NCI-H526 treated with DMSO at 0.1 percent for 48 hours (cell line): ENCODE results near the gene TSPAN6.

Experiments used
- DNase-seq: peaks from one replicate; lab custom pipeline; 2025; lab: John Stamatoyannopoulos, UW

Gene TSPAN6

DNA sequence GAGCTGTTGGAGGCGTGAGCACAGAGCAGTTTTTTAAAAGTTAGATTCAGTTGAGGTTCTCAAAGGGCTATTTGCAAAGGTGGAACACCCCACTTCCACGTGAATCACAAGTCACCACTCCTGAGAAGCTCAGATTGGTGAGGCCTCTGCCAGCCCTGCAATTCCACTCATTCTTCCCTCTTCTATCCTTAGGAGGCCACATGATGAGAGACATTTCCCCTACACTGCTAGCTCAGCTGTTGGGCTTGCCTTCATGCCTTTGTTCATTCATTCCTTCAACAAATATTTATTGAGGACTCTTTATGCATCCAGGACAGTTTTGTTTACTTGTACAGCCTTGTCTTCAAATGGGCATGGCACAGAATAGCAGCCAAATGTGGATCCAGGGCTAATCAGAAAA, 11.1 kb upstream of the TSPAN6 start:
- DNase-seq, result no peak

DNA sequence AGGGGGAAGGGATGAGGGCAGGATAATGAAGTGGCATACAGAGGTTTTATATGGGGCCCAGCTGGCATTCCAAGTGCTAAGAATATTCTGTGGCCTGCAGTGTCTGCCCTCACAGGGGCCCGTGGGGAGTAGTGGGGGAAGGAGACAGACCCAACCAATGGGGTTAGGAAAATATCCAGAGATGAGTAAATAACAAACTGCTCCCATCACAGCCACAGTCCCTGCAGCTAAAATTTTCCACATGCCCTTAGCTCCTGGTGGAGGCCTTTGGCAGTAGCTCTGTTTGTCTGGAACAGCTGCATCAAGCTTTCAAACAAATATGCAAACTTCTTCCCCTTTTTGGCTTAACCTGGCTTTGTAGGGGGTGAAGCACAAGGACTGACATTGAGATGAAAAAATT, 10.5 kb upstream of the TSPAN6 start:
- DNase-seq, result no peak

DNA sequence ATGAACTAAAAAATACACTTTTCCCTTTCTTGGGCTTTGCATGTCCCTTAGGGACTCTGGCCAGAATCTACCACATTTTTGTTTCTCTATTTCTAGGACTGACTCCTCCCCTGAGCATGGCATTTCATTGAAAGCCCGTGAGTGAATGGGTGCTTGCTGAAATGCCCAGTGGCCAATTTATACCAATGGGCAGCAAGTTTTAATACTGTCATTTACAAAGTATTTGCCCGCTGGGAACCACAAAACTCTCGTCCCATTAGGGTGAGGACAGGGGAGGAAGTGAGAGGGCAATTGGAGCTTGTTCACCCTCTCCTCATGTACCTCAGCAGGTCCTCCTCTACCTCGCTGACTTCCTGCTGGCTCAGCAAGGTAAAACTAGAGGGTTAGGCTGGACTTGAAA, 8.5 kb upstream of the TSPAN6 start:
- no peak for DNase-seq

DNA sequence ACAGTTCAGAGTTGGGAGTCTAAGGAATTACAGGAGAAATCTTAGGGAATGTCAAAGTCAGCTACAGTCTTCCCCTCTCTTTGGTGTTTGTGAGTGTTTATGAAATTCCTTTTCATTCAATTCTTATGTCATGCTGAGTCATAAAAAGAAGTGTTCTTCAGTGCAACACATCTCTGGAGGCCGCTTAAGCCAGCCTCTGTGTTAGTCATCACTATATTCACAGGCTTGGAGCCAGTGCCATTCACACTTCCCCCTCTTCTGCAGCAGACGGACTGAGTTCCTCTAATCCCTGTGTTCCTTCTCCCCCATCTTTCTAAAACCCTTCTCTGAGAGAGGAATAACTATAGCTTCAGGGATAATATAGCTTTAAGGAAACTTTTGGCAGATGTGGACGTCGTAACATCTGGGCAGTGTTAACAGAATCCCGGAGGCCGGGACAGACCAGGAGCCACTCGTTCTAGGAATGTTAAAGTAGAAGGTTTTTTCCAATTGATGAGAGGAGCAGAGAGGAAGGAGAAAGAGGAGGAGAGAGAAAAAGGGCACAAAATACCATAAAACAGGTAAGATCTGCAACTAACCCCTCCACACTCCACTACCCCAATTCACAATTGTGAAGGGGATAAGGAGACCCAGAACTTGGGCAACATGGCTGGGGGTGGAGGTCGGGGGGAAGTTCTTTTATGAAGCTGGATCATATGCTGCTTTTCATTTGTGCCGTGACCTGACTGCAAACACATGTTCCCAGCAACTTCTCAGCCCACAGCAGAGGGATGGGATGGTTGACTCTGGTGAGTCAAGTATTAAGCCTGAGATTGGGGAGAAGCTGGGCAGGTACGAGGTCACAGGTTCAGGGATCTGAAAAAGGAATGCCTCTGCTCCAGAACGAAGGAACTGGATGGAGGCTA, 7.6 kb upstream of the TSPAN6 start, which contains the start of gene SRPX2:
SRPX2 (plus strand) TSS at position 244 of the 905 bp plus-strand sequence. CDS start 2,124 bp downstream, outside the sequence.
- no peak for DNase-seq

DNA sequence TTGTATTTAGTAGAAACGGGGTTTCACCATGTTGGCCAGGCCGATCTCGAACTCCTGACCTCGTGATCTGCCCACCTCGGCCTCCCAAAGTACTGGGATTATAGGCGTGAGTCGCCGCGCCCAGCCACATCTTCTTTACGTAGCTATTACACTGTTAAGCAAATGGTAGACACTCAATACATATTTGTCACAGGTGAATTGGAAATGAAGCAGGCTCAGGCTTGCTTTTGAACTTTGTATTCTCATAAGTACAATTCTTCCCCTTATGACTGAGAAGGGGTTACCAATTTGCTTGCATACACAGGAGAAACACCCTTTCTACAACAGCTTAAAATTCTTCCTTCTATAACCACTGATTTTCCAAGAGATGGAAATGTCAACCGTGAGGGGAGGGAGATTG, 6.6 kb upstream of the TSPAN6 start:
- no peak for DNase-seq

DNA sequence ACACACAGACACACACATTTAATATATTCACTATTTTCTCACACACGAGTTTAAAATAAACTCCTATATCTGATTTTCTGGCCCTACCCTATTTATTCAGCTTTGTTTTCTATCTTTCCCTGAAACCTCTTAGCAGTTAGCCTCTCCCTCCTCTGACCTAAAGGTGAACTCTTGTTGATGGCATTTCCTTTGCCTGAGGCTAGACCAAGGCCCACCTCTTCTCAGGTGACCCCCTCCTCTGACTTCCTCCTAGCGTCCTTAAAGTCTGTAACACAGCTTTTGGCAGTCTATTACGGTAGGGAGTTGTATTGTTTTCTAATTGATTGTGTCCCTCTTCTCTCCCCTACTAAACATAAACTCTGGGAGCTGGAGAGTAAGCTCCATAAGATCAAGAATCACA, 5.7 kb upstream of the TSPAN6 start:
- DNase-seq, result no peak

DNA sequence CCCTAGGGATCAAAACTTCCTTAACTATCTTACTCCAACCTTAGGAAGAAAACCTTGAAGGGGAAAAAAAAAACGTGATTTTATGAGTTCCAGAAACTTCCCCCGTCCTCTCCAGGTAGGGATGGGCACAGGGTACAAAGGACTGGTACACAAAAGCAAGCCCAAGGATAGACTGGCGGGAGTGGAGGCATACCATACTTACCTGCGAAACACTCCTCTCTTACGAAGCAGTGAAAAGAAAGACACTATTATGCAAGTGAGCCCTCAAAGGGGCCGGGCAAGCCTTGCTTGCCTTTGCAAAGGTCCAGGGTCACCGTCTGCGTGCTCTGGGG, 651 bp downstream of the TSPAN6 start:
- DNase-seq, result no peak

DNA sequence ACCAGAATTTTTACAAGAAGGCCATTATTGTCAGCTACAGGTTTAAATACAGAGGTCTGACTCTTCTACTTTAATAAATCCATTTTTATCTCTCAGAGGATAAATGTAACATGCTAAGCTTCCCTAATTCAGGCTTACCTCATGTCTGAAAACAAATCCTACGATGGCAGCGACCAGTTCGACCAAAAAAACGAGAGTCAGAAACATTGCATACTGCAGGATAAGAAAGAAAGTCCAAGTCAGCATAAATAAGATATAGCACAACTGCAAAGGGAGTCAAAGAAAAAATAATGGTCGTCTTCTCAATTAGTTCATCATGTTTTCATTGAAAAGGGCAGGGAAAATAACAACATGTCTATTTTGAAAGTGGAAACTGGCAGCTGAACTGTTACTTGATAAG, 1.6 kb downstream of the TSPAN6 start:
- no peak for DNase-seq

DNA sequence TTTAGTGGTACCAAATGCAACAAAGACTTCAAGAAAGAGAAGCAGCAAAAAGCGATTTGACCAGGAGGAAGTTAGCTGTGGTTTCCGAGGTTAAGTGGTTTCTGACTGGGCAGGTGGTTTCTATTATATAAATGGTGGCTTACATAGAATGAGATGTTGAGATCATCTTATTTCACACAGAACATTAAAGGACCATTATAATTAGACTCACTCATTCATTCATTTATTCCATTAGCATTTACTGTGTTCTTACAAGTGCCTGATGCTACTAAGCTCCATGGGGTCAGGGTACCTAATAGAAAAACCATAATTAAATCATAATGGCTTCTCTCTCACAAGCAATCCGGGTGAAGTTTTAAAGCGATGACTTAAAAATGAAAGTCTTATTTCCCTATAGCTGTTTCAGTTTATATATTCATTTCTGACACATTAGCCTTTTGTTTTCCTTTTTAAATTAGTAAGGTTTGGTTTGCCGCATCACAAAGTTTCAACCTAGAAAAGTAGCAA, 10.6 kb downstream of the TSPAN6 start:
- no peak for DNase-seq

DNA sequence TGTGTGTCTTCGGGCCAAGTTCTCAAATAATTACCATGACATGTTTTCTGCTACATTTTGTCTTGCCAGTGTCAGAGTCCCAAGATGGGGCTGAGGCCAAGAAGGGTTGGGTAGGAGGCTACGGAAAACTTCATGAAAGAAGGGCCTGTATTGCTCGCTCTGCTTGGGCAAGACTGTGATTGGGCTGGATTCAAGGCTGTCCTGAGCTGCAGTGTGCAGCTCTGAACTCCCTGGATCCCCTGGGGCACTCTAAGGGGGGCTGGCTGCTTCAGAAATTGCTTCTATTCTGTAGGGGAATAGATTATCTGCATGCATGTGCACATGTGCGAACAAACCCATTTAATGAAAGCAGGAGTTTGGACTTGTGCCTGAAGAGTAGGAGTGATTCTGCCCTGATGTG, 13.6 kb downstream of the TSPAN6 start:
- no peak for DNase-seq

DNA sequence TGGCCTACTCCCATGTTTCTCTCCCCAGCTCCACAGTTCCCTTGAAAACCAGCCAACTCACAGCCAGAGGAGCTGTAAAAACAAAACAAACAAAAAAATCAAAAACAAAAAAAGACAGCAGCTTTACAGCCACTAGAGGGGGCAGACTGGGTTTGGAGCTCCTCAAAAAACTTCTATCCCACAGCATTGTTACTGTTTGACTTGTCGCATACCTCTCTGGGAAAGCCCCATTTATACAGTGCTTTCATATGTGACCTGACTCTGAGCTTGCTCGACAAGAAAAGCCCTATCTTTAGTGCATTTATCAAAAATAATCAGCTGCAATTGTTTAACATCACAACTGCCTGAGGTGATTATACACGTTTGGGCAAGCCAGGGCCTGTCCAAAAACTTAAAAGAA, 21.6 kb downstream of the TSPAN6 start:
- no peak for DNase-seq

DNA sequence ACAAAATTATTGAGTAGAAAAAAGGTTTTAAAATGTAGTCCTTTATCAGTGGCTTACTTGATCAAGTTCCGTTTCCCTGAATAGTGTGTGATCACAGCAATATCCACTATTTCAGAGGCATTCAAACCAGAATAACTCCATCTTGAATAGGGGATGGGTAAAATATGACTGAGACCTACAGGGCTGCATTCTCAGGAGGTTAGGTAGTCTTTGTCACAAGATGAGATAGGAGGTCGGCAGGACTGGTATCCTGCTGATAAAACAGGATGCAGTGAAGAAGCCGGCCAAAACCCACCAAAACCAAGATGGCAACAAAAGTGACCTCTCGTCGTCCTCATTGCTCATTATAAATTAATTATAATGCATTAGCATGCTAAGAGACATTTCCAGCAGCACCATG, 24.7 kb downstream of the TSPAN6 start:
- no peak for DNase-seq

DNA sequence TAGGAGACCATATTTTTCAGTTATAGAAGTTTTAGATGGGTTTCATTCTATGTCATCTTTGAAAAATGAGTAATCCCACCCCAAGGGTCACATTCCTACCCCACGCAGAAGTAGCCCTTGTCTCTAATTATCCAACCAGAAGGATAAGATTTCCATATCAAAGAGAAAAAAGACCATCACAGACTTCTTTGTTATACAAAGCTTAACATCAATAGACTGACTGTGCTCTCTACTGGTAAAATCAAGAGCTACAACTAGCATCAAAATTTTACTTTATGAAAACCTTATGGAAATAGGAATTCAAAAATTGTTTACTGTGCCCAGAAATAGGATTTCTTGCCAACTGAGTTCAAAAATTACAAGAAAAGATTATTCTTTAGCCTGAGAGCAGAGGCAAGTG, 27.0 kb downstream of the TSPAN6 start:
- DNase-seq, result no peak

DNA sequence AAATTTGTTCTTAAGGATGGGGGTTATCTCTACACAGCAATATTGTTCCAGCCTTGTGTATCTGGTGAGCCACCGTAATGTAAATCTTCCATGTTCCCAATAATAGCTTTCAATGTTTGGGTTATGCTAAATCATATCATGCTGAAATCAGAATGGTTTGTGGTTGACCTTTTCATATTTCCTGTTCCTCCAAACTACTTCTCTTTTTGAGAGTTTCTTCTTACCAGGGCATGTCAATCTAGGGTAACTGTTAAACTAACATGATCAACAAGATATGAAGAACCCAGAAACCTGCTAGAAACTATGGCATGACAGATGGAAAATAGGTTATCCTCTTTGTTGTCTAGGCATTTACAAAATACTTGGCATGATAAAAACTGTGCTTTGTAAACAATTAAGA, 29.9 kb downstream of the TSPAN6 start:
- DNase-seq, result no peak

DNA sequence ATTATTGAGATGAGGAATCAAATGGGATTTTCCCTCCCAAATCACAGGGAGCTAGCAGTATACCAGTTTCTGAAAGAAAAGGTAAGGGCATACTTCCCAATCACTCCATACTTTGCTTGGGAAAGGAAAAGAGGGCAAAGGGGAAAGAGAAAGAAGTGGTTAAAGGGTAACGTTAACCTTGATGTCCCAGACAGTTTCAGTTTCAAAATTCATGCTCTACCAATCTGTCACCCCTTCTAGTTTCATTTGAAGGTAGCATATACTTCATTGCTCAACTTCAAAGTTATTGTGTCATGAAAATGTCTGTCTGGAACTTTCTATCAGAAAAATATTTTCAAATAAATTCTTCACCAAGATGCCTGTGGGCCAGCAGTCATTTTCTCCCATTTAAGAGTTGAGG, 35.8 kb downstream of the TSPAN6 start:
- DNase-seq, result no peak

DNA sequence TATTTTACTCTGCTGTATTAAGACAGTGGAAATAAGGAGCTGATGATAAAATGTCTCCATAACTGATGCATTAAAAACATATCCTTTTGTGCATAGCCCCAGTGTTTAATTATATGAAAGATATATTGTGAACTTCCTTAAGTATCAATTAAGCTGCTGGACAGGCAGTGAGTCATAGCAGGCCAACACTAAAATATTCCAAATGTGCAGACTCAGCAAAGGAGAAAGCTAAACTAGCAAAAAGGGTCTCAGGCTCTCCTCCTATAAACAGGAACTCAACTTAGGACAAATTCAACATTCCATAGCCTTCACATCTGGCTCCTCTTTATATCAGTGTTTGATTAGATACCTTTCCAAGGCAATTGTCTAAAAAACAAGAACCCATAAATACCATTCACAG, 36.3 kb downstream of the TSPAN6 start:
- DNase-seq, result no peak

DNA sequence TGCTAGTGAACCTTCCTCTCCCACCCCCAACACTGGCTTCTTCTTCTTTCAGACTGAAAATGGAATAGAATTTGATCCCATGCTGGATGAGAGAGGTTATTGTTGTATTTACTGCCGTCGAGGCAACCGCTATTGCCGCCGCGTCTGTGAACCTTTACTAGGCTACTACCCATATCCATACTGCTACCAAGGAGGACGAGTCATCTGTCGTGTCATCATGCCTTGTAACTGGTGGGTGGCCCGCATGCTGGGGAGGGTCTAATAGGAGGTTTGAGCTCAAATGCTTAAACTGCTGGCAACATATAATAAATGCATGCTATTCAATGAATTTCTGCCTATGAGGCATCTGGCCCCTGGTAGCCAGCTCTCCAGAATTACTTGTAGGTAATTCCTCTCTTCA, 37.1 kb downstream of the TSPAN6 start:
- no peak for DNase-seq

DNA sequence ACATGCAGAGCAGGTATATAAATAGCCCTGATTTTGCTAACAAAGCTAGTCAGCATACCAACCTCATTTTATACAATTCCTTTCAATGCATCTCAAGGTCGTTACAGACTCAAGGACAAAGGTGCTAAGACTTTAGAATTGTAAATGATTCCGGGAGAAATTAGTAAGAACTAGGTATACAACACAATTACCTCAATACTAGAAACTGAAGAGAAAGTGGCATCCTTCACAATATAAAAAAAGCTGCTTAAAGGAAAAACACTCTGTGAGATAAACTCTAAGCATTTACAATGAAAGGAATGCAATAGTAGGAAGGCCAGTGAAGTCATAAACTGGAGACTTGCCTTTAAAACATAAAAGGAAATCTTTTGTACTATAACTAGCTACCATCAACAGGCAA, 40.0 kb downstream of the TSPAN6 start:
- DNase-seq, result no peak

DNA sequence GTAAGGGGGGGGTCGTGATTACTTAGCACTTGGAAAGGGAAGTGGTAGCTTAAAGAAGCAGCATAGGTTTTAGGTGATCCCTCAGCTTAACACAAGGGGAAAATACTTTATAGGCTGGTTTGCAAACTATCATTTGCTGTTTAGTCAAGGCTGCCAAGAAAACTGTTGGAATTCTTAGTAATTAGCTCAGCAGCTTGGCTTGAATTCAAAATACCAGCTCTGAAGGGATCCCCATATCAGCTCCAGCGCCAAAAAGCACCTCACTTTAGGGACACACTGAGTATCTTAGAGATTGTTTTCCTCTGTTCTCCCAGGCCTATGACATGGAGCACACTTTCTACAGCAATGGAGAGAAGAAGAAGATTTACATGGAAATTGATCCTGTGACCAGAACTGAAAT, 43.0 kb downstream of the TSPAN6 start:
- no peak for DNase-seq

DNA sequence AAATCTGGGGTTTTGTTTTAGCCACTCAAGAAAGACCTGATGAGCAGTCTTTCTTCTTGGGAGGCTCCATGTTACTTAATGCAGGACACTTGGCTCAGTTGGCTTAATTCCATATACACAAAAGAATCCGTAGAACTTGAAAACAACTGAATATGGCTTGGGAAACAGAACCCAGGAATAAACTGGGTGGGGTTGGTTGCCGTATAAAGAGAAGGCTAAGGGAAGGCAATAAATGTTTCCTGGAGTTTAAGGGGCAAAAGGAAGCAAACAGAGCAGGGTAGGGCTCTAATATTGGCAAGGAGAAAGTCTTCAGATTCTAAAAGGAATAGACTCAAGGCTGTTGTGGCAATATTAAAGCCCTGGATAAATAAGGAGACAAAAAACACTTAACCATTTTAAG, 43.5 kb downstream of the TSPAN6 start:
- DNase-seq, result no peak

DNA sequence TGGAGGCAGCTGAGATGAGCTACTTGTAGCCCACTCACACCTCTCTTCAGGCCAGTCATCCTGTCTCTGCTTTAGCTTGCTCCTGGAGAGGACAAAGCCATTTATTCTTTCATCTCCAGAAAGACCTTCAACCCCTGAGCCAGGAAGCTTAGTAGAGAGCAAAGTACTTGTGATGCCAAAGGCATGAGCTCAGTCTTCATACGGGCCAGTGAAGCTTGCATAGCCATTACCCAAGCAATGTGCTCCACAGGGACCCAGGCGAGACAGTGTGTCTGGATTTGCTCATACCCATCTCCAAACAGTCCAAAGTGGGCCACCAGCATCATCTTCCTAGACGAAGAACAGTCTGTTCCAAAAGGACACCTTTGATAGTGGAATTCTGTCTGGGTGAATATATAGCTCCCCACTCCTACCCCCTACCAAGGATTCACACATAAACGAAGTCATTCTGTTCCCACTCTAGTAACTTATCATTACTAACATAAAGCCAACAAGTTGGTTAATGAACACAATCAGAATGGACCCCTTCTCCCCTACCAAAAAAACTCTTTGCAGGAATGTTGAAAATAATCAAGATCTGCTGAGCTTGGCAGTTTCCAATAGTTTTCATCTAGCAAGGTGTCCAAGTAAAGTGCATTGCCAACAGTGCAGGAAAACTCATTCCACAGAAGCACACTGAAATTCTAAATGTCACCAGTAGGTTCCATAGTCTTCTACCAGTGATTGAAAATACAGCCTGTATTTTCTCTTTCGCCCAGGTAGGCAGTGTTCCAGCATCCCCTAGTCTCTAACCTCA, 45.2 kb downstream of the TSPAN6 start:
- no peak for DNase-seq

DNA sequence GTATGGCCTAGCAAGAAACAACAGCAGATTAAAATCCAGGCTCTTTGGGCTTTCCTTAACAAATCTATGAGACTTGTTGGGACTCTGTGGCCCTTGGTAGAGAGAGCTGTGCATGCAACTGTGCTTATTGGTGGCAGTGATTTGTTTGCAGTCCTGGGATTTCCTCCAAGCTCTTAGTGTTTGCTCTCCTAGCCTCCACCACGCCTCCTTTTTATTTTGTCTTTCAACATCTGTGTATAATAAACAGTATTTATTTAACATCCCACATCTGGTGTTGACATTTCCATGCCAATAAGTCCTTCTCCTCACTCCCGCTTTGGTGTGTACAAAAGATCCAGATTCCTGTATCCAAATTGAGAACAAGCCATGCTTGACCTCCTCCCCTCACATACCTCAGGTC, 48.7 kb downstream of the TSPAN6 start:
- no peak for DNase-seq

DNA sequence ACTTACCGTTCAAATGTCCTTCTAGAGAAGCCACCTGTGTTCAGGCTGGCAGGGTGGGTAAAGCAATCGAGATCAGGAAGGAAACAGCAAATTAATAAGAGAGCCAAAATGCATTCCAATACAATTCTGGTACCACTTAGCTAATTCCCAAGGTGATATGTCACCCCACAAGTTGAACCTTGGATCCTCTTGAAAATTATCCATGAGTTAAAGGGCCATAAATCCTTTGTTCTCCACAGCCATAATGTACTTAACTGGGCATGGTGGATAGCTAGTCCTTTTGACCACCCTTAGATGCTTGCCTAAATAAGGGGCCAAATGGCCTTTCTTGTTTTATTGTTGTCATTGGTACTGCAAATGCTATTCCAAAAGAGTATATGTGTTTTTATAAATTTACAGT, 49.9 kb downstream of the TSPAN6 start:
- no peak for DNase-seq
